H1 (cell line): ENCODE results near the gene ARCN1. TPM values are rescaled to one million over a fixed set of nuclear protein-coding genes. Genes with fewer than 3 reads are reported as not detected.

ENCODE experiments used
- BRCA1 ChIP-seq: IDR thresholded peaks from 2 replicates; pipeline ENCODE4 v1.6.1; 2012; ENCODE audit warnings: low read depth, low read length, improper control_type of control experiment
- RBBP5 ChIP-seq: IDR thresholded peaks from 2 replicates; pipeline ENCODE4 v1.7.1; 2012; ENCODE audit warnings: low read depth, mild to moderate bottlenecking, inconsistent platforms, low read length, moderate library complexity, borderline replicate concordance
- polyA plus RNA-seq, 7 experiments: library from polyadenylated mRNA; depleted of rRNA in 3 of 7; stranded (reverse) in 5 of 7; unstranded in 2 of 7; fragments of >200 nt in 5 of 7; fragments of 200-250 nt in 2 of 7; gene quantifications; 1 replicate in 5 of 7; 2 replicates in 1 of 7; 4 replicates in 1 of 7; pipeline versions ENCODE4 v1.2.1 to v1.2.3, GENCODE V29; 2011 to 2013; ENCODE audit warnings: missing spikeins in 2 of 7, mixed read lengths in 2 of 7
- total RNA-seq: library from RNA; stranded (reverse); fragmentation: NEBNext Ultra II Directional; extraction: Animal tissue kit (Norgen Biotek cat#: 25700); gene quantifications from 2 replicates; pipeline ENCODE4 v1.2.1, GENCODE V29; 2021
- TF ChIP-seq, protein P1 (sequence below): IDR thresholded peaks from 2 replicates; pipeline ENCODE4 v1.6.1; 2011; ENCODE audit warnings: low read length, improper control_type of control experiment
- TF ChIP-seq, protein P2 (sequence below): IDR thresholded peaks from 2 replicates; pipeline ENCODE4 v1.6.1; 2012; ENCODE audit warnings: inconsistent platforms

The ARCN1 gene
- total and polyA plus RNA-seq, 2 of the 8 experiments (the other 6 are each of a cell fraction or from before 2014, with no cell fraction given) = 132 to 146 TPM

DNA sequence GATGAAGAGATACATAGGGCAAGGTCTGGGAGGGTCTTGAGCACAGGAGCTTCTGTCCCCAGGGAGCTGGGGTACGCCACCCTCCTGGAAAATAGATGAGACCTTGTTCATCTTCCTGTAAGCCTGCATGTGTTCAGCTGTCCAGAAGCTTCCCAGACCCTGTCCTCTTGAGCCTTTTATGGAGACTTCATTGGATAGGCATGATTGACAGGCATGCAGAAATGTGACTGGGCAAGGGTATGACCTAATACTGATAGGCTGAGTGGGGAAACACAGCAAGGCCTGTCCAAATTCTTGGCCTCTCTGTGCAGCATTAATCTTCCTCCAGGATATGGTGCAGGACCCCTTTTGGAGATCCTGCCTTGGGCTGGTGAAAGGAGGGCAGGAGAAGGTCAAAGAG lies 15.7 kb downstream of the ARCN1 start (continued):
- TF ChIP-seq, protein P1, sequence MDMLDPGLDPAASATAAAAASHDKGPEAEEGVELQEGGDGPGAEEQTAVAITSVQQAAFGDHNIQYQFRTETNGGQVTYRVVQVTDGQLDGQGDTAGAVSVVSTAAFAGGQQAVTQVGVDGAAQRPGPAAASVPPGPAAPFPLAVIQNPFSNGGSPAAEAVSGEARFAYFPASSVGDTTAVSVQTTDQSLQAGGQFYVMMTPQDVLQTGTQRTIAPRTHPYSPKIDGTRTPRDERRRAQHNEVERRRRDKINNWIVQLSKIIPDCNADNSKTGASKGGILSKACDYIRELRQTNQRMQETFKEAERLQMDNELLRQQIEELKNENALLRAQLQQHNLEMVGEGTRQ = no peak
- no peak for TF ChIP-seq BRCA1
- TF ChIP-seq, protein P2, sequence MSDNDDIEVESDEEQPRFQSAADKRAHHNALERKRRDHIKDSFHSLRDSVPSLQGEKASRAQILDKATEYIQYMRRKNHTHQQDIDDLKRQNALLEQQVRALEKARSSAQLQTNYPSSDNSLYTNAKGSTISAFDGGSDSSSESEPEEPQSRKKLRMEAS = no peak
- TF ChIP-seq RBBP5 = no peak
